ENCODE data around the gene BAIAP3. TPM values are rescaled to one million over a fixed set of nuclear protein-coding genes. Genes with fewer than 3 reads are reported as not detected.
A peak's percentile ranks its signal among the peaks of the same experiment; 100 is the strongest.

Gene BAIAP3
- total and polyA plus RNA-seq, 2 of the 8 experiments (the other 6 are each of a cell fraction or from before 2014, with no cell fraction given): 2.9 to 6.8 TPM

DNA sequence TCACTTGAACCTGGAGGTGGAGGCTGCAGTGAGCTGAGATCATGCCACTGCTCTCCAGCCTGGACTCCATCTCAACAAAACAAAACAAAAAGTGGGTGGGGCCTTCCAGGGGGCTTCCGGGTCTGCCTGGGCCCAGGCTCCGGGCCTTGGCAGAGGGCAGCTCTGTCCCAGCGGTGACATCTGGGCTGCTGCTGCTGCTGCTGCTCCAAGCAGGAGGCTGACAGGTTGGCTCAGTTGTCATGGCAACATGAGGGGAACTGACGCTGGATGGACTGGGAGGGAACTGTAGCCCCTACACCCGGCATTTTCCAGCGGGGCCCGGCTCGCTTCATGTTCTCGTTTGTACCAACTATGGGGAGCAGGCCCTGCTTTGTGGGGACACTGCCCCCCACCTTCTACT is 4.0 kb downstream of the BAIAP3 start:
- no peak overlapping the region for H4K91ac ChIP-seq (replicated peaks; ENCODE audit: insufficient read length, low read length)
- no peak overlapping the region for H2BK120ac ChIP-seq (replicated peaks; ENCODE audit: low read depth, low read length)
- FAIRE-seq: no peak
- no peak overlapping the region for H3K18ac ChIP-seq (ENCODE audit: extremely low read depth, low read length)
- no peaks in the 10 kb centered on the region for H3K9me3 ChIP-seq (ENCODE audit: insufficient read depth in 2 of 2, low read depth in 1 of 2, low read length in 1 of 2)
- no peaks in the 10 kb centered on the region for H3K79me2 ChIP-seq (ENCODE audit: control insufficient read depth in 1 of 2, insufficient read depth in 2 of 2, low read length in 2 of 2)
- H3K36me3 ChIP-seq (ENCODE audit: control insufficient read depth in 2 of 4, insufficient read depth in 4 of 4, low read length in 3 of 4): no peaks in the 10 kb centered on the region
- ChIA-PET POLR2A (ENCODE audit: partially characterized antibody) (interaction anchor here (0.9 to 1.2 kb wide), 2 partner anchors 10 to 11 kb away, joined by 3 to 4 read pairs; no protein-coding TSS in a partner anchor), CTCF (ENCODE audit: partially characterized antibody) (interaction anchor here (0.7 to 5.2 kb wide), 8 partner anchors 8 to 72 kb away, joined by 3 to 43 read pairs (median 4); no protein-coding TSS in a partner anchor)
- H4K5ac ChIP-seq (ENCODE audit: insufficient read length, low read depth, low read length): no peak overlapping the region
- no peak for TF ChIP-seq KDM5A (IDR thresholded peaks at IDR 0.05; ENCODE audit: low read length)
- no peak for TF ChIP-seq JUND (IDR thresholded peaks at IDR 0.05; ENCODE audit: low read length)
- TF ChIP-seq SIN3A (conservative IDR thresholded peaks at IDR 0.05 in 1 of 2, IDR thresholded peaks at IDR 0.05 in 1 of 2; ENCODE audit: low read depth in 1 of 2, low read length in 2 of 2): peak in 1 of 2 experiments; percentile 52; a peak in 1 of 4 replicates
- H3K27ac ChIP-seq (ENCODE audit: low read depth, low read length): no peak overlapping the region
- no peak overlapping the region for H2BK5ac ChIP-seq (ENCODE audit: low read depth, low read length)
- H3K79me1 ChIP-seq (ENCODE audit: low read depth, low read length): no peaks in the 10 kb centered on the region
- no peak overlapping the region for H2BK20ac ChIP-seq (ENCODE audit: low read length)
- no peak overlapping the region for H3K4ac ChIP-seq (replicated peaks; ENCODE audit: insufficient read length, low read depth, low read length)
- H4K20me1 ChIP-seq (replicated peaks in 1 of 2; ENCODE audit: control insufficient read depth in 1 of 2, insufficient read depth in 2 of 2, low read length in 2 of 2): peaks cover 7 to 21% of the 10 kb centered on the region in 2 experiments
- H3K56ac ChIP-seq (replicated peaks; ENCODE audit: insufficient read length, low read depth, low read length): no peak overlapping the region
- peaks cover 6% of the 10 kb centered on the region; the same call in 1 of the 2 replicates for H3K23me2 ChIP-seq (ENCODE audit: low read depth, low read length)
- H3K4me3 ChIP-seq (ENCODE audit: extremely low read depth in 1 of 4, insufficient read depth in 2 of 4, low read depth in 3 of 4, low read length in 4 of 4): no peak overlapping the region
- H2AFZ ChIP-seq (ENCODE audit: low read length): no peak overlapping the region
- H2BK15ac ChIP-seq (ENCODE audit: low read length): no peak overlapping the region
- H3K9ac ChIP-seq (replicated peaks in 1 of 4; ENCODE audit: extremely low read depth in 1 of 4, low read depth in 3 of 4, low read length in 3 of 4): no peak overlapping the region
- peaks cover 0 to 11% (median 4%) of the 10 kb centered on the region in 4 experiments; a peak in 4 of 7 replicates for H3K4me1 ChIP-seq (replicated peaks in 1 of 4; ENCODE audit: control insufficient read depth in 3 of 4, insufficient read depth in 4 of 4, low read length in 3 of 4)
- 87% methylated on average over 9 of the region's 9 CpGs; no CpG with 5 or more reads in 1 of the 2 experiments for WGBS, 2 experiments (ENCODE audit: extremely low coverage in 1 of 2, insufficient coverage in 1 of 2, insufficient read length in 1 of 2, insufficient replicate concordance in 2 of 2, low coverage in 1 of 2, low lambda C conversion rate in 2 of 2, missing lambda C conversion rate in 1 of 2)
- H4K8ac ChIP-seq (ENCODE audit: extremely low read depth, insufficient read depth, low read length): no peak overlapping the region
- H3K23ac ChIP-seq (ENCODE audit: insufficient read length): no peak overlapping the region
- no peak for DNase-seq (ENCODE audit: low read depth in 1 of 2, low spot score in 2 of 2)
- H3K14ac ChIP-seq (ENCODE audit: insufficient read length): no peak overlapping the region
- no peak overlapping the region for H2AK5ac ChIP-seq (ENCODE audit: low read depth, low read length)
- no peak overlapping the region for H2BK12ac ChIP-seq (ENCODE audit: low read depth, low read length)
- peaks cover 19 to 48% (median 37%) of the 10 kb centered on the region in 4 experiments for H3K27me3 ChIP-seq (replicated peaks in 1 of 4; ENCODE audit: control insufficient read depth in 3 of 4, extremely low read depth in 1 of 4, insufficient read depth in 3 of 4, low read length in 3 of 4)
- H3K4me2 ChIP-seq (ENCODE audit: insufficient read depth in 1 of 2, low read depth in 2 of 2, low read length in 2 of 2): no peak overlapping the region
